Kidney (tissue), 14 donors: ENCODE results near the gene NXF1. TPM values are rescaled to one million over a fixed set of nuclear protein-coding genes. Genes with fewer than 3 reads are reported as not detected.

Source experiments
- DNase-seq, 5 donors: peaks; one replicate each; pipeline ENCODE4 v3.0.0-alpha.2; 2013 to 2020
- FAIRE-seq: peaks from 2 replicates; lab custom pipeline; 2012; peaks lifted over from hg19 to GRCh38; lab: Jason Lieb, UNC
- H3K27ac ChIP-seq, 2 donors: one replicate each; pipeline ENCODE4 v1.7.0; 2013; ENCODE audit warnings: low read depth in 2 of 2, low read length in 2 of 2, inconsistent platforms in 1 of 2
- H3K27me3 ChIP-seq: one replicate; pipeline ENCODE4 v1.7.1; 2013; ENCODE audit warnings: low read length, inconsistent platforms; ENCODE audit not compliant: control insufficient read depth, insufficient read depth
- H3K36me3 ChIP-seq, 3 donors: one replicate each; pipeline versions ENCODE4 v1.7.0 to v1.7.1; 2013; ENCODE audit warnings: low read length in 3 of 3, control low read depth in 1 of 3, inconsistent platforms in 1 of 3; ENCODE audit not compliant: insufficient read depth in 3 of 3, control insufficient read depth in 2 of 3
- H3K4me1 ChIP-seq, 3 donors: one replicate each; pipeline versions ENCODE4 v1.7.0 to v1.7.1; 2013; ENCODE audit warnings: low read length in 3 of 3, inconsistent platforms in 1 of 3, low read depth in 1 of 3; ENCODE audit not compliant: control insufficient read depth in 2 of 3, insufficient read depth in 2 of 3
- H3K4me3 ChIP-seq, 3 donors: one replicate each; pipeline versions ENCODE4 v1.7.0 to v1.8.1; 2013; ENCODE audit warnings: low read length in 3 of 3, control low read depth in 1 of 3, inconsistent platforms in 1 of 3
- H3K9ac ChIP-seq, 3 donors: one replicate each; pipeline versions ENCODE4 v1.7.0 to v1.7.1; 2013; ENCODE audit warnings: low read length in 3 of 3, control low read depth in 1 of 3, inconsistent platforms in 1 of 3
- H3K9me3 ChIP-seq, 3 donors: one replicate each; pipeline versions ENCODE4 v1.7.0 to v1.7.1; 2013; ENCODE audit warnings: low read length in 3 of 3, control low read depth in 1 of 3, inconsistent platforms in 1 of 3; ENCODE audit not compliant: control insufficient read depth in 2 of 3, insufficient read depth in 1 of 3
- CTCF ChIP-seq: IDR thresholded peaks from 3 replicates; pipeline ENCODE4 v1.5.1; 2012; ENCODE audit warnings: mild to moderate bottlenecking, moderate library complexity, borderline replicate concordance; ENCODE audit not compliant: insufficient read depth; ENCODE audit errors: extremely low read depth
- intact Hi-C: fragments of 100-400 bp; cut with DNase I; formaldehyde crosslinking; loops from one replicate; pipeline ENCODE4 v1.11.1; 2022
- polyA plus RNA-seq: library from polyadenylated mRNA; stranded (reverse); fragments of 350-450 nt; fragmentation: Illumina TruSeq; extraction: RNeasy Lipid Tissue Mini Kit (QIAGEN cat#74804); gene quantifications from one replicate; pipeline ENCODE4 v1.2.3, GENCODE V29; 2014; ENCODE audit warnings: low read depth, low replicate concordance; ENCODE audit not compliant: insufficient read depth
- total RNA-seq: library from RNA; stranded (reverse); fragmentation: NEBNext Ultra II Directional; extraction: Animal tissue kit (Norgen Biotek cat#: 25700); gene quantifications from one replicate; pipeline ENCODE4 v1.2.1, GENCODE V29; 2021
- donor health status: control.
- donor health status: control.
- donor health status: control.
- donor health status: control.
- donor health status: control.
- donor health status: DM: yes; HTN: yes; CAD: no.
- donor health status: Normal renal cell carcinoma (clear cell type).

NXF1 gene
- total and polyA plus RNA-seq, 2 donors from 2014 or later, result 70.7 to 83.8 TPM

- H3K27ac ChIP-seq, result no peak overlapping the region
- intact Hi-C loops, result no loop called here
Observed at GRCh38 chr11:62850911-62851806, 45.9 kb upstream of the NXF1 start.

DNA sequence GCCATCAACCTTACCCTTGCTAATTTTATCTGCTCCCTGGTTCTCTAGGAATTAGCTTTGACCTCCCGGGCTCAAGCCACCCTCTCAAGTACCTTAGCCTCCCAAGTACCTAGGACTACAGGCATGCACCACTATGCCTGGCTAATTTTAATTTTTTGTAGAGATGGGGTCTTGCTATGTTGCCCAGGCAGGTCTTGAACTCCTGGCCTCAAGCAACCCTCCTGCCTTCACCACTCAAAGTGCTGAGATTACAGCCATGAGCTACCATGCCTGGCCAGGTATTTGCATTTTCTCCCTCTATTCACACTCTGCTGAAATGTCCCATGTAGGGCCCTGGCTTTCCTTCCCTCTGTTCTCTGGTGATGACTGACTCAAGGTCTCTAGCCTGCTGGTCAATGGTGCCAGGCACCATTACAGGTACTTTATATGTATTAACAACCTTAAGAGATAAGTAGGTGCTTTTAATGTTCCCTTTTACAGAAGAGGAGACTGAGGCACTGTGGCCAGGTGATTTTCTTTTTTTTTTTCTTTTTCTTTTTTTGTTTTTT, 42.6 kb upstream of the NXF1 start:
- DNase-seq, result peak in 1 of 5 donors; percentile 8
- no peaks in the 10 kb centered on the region for H3K9me3 ChIP-seq
- no peak overlapping the region for H3K9ac ChIP-seq
- intact Hi-C loops, result no loop called here
- FAIRE-seq, result no peak
- H3K27ac ChIP-seq, result no peak overlapping the region
- no peak for TF ChIP-seq CTCF
- no peaks in the 10 kb centered on the region for H3K27me3 ChIP-seq
- H3K36me3 ChIP-seq, result peaks cover 5 to 16% (median 9%) of the 10 kb centered on the region in 3 donors
- H3K4me1 ChIP-seq, result peaks cover 0 to under 1% (median 0%) of the 10 kb centered on the region in 3 donors
- no peak overlapping the region for H3K4me3 ChIP-seq

More at GRCh38 chr11:62850911-62851806, 45.9 kb upstream of the NXF1 start:
- H3K9me3 ChIP-seq, result no peaks in the 10 kb centered on the region
- no peaks in the 10 kb centered on the region for H3K27me3 ChIP-seq
- no peak overlapping the region for H3K4me3 ChIP-seq
- peaks cover 4 to 18% (median 9%) of the 10 kb centered on the region in 3 donors for H3K4me1 ChIP-seq
- DNase-seq (peak in 1 of 5 donors; percentile 8), FAIRE-seq (no peak)
- no peak for TF ChIP-seq CTCF
- no peak overlapping the region for H3K9ac ChIP-seq
- H3K36me3 ChIP-seq, result peaks cover 18 to 28% (median 18%) of the 10 kb centered on the region in 3 donors

GRCh38 chr11:62846177-62846576, 40.9 kb upstream of the NXF1 start:
- TF ChIP-seq CTCF, result no peak
- Histone ChIP-seq H3K9me3 (no peaks in the 10 kb centered on the region), H3K36me3 (no peaks in the 10 kb centered on the region), H3K27me3 (no peaks in the 10 kb centered on the region), H3K4me1 (peaks cover 0 to 6% (median 5%) of the 10 kb centered on the region in 3 donors), H3K4me3 (no peak overlapping the region), H3K27ac (no peak overlapping the region), H3K9ac (no peak overlapping the region)
- FAIRE-seq (no peak), DNase-seq (peak in 1 of 5 donors; percentile 8)
- intact Hi-C loops, result no loop called here
